H1 (cell line): Measurements from ENCODE around the gene PKD1L1. TPM values are rescaled to one million over a fixed set of nuclear protein-coding genes. Genes with fewer than 3 reads are reported as not detected.

Experiments used
- CTCF ChIA-PET: fragments of 300-600 bp; sonication (Branson Sonifier 250); formaldehyde crosslinking; loops from one replicate; lab custom pipeline; 2021; ENCODE audit not compliant: partially characterized antibody; lab: Charles Lee
- POLR2A ChIA-PET: fragments of 300-600 bp; sonication (Branson Sonifier 250); formaldehyde crosslinking; loops from one replicate; lab custom pipeline; 2021; ENCODE audit warnings: inconsistent platforms; ENCODE audit not compliant: partially characterized antibody; lab: Charles Lee
- DNase-seq, 2 experiments: peaks; one replicate each; pipeline versions ENCODE4 v3.0.0 to v3.0.0-alpha.2; 2010 to 2022; ENCODE audit warnings: low spot score in 2 of 2, low read depth in 1 of 2, mixed read lengths in 1 of 2
- FAIRE-seq: peaks from 2 replicates; lab custom pipeline; 2011; peaks lifted over from hg19 to GRCh38; lab: Jason Lieb, UNC
- H2AFZ ChIP-seq: 2 replicates; pipeline ENCODE4 v1.8.1; 2012; ENCODE audit warnings: low read length, inconsistent platforms
- H2AK5ac ChIP-seq: 2 replicates; pipeline ENCODE4 v1.6.1; 2013; ENCODE audit warnings: low read depth, low read length
- H2BK120ac ChIP-seq: replicated peaks from 2 replicates; pipeline ENCODE3; 2013; ENCODE audit warnings: low read depth, low read length, inconsistent platforms
- H2BK12ac ChIP-seq: 2 replicates; pipeline ENCODE4 v1.6.1; 2013; ENCODE audit warnings: low read depth, low read length
- H2BK15ac ChIP-seq: 2 replicates; pipeline ENCODE4 v1.6.1; 2013; ENCODE audit warnings: low read length
- H2BK20ac ChIP-seq: 2 replicates; pipeline ENCODE4 v1.6.1; 2013; ENCODE audit warnings: low read length
- H2BK5ac ChIP-seq: 2 replicates; pipeline ENCODE4 v1.6.1; 2013; ENCODE audit warnings: low read depth, low read length
- H3K14ac ChIP-seq: 2 replicates; pipeline ENCODE4 v1.6.1; 2013; ENCODE audit warnings: inconsistent platforms; ENCODE audit not compliant: insufficient read length
- H3K18ac ChIP-seq: 2 replicates; pipeline ENCODE4 v1.6.1; 2013; ENCODE audit warnings: low read length; ENCODE audit errors: extremely low read depth
- H3K23ac ChIP-seq: 2 replicates; pipeline ENCODE4 v1.6.1; 2013; ENCODE audit warnings: inconsistent platforms; ENCODE audit not compliant: insufficient read length
- H3K23me2 ChIP-seq: 2 replicates; pipeline ENCODE4 v1.6.1; 2013; ENCODE audit warnings: low read depth, low read length
- H3K27ac ChIP-seq: 2 replicates; pipeline ENCODE4 v1.6.1; 2011; ENCODE audit warnings: low read depth, low read length, inconsistent platforms
- H3K27me3 ChIP-seq, 4 experiments: replicated peaks in 1 of 4; 1 replicate in 1 of 4; 2 replicates in 3 of 4; pipeline versions ENCODE4 v1.6.1 to v1.8.1; 2011 to 2013; ENCODE audit warnings: low read length in 3 of 4, mild to moderate bottlenecking in 3 of 4, inconsistent platforms in 2 of 4, mixed read lengths in 2 of 4, moderate library complexity in 1 of 4; ENCODE audit not compliant: control insufficient read depth in 3 of 4, insufficient read depth in 3 of 4; ENCODE audit errors: extremely low read depth in 1 of 4
- H3K36me3 ChIP-seq, 4 experiments: 2 replicates each; pipeline versions ENCODE4 v1.6.1 to v1.8.1; 2011 to 2013; ENCODE audit warnings: mild to moderate bottlenecking in 4 of 4, low read length in 3 of 4, moderate library complexity in 2 of 4, control low read depth in 1 of 4, inconsistent platforms in 1 of 4; ENCODE audit not compliant: insufficient read depth in 4 of 4, control insufficient read depth in 2 of 4
- H3K4ac ChIP-seq: replicated peaks from 2 replicates; pipeline ENCODE3; 2013; ENCODE audit warnings: low read length, low read depth, mixed read lengths, inconsistent platforms; ENCODE audit not compliant: insufficient read length
- H3K4me1 ChIP-seq, 4 experiments: replicated peaks in 1 of 4; 1 replicate in 1 of 4; 2 replicates in 3 of 4; pipeline versions ENCODE4 v1.6.1 to v1.8.1; 2011 to 2013; ENCODE audit warnings: low read length in 3 of 4, inconsistent platforms in 2 of 4, mixed read lengths in 1 of 4; ENCODE audit not compliant: insufficient read depth in 4 of 4, control insufficient read depth in 3 of 4
- H3K4me2 ChIP-seq, 2 experiments: 2 replicates each; pipeline versions ENCODE4 v1.6.1 to v1.8.1; 2011 to 2013; ENCODE audit warnings: low read depth in 2 of 2, low read length in 2 of 2, control low read depth in 1 of 2, inconsistent platforms in 1 of 2, mild to moderate bottlenecking in 1 of 2; ENCODE audit not compliant: insufficient read depth in 1 of 2
- H3K4me3 ChIP-seq, 4 experiments: fragments of 200-600, 300-600 bp in 1 of 4; sonication (generic), shearing (Covaris generic), sonication (Bioruptor Twin) in 1 of 4; 2 replicates each; pipeline versions ENCODE4 v1.5.1 to v1.8.1; 2011 to 2016; ENCODE audit warnings: low read length in 4 of 4, low read depth in 3 of 4, control low read depth in 2 of 4, inconsistent platforms in 2 of 4, mild to moderate bottlenecking in 2 of 4, mixed read lengths in 1 of 4, moderate library complexity in 1 of 4; ENCODE audit not compliant: insufficient read depth in 2 of 4; ENCODE audit errors: extremely low read depth in 1 of 4
- H3K56ac ChIP-seq: replicated peaks from 2 replicates; pipeline ENCODE3; 2013; ENCODE audit warnings: low read depth, mild to moderate bottlenecking, mixed read lengths, low read length, inconsistent platforms; ENCODE audit not compliant: insufficient read length
- H3K79me1 ChIP-seq: 2 replicates; pipeline ENCODE4 v1.6.1; 2013; ENCODE audit warnings: low read depth, low read length, control low read depth
- H3K79me2 ChIP-seq, 2 experiments: 2 replicates each; pipeline versions ENCODE4 v1.6.1 to v1.8.1; 2012 to 2013; ENCODE audit warnings: low read length in 2 of 2, mild to moderate bottlenecking in 2 of 2, inconsistent platforms in 1 of 2; ENCODE audit not compliant: insufficient read depth in 2 of 2, control insufficient read depth in 1 of 2
- H3K9ac ChIP-seq, 4 experiments: replicated peaks in 1 of 4; 1 replicate in 1 of 4; 2 replicates in 3 of 4; pipeline versions ENCODE4 v1.6.1 to v1.8.1; 2011 to 2013; ENCODE audit warnings: low read depth in 3 of 4, low read length in 3 of 4, control low read depth in 2 of 4, mild to moderate bottlenecking in 2 of 4, moderate library complexity in 2 of 4, inconsistent platforms in 1 of 4; ENCODE audit errors: extremely low read depth in 1 of 4
- H3K9me3 ChIP-seq, 2 experiments: 2 replicates each; pipeline versions ENCODE4 v1.6.1 to v1.8.1; 2012 to 2013; ENCODE audit warnings: mild to moderate bottlenecking in 2 of 2, moderate library complexity in 2 of 2, control low read depth in 1 of 2, inconsistent platforms in 1 of 2, low read depth in 1 of 2, low read length in 1 of 2, mixed read lengths in 1 of 2; ENCODE audit not compliant: insufficient read depth in 2 of 2
- H4K20me1 ChIP-seq, 2 experiments: replicated peaks in 1 of 2; 2 replicates each; pipeline versions ENCODE3 to v1.8.1; 2011 to 2013; ENCODE audit warnings: inconsistent platforms in 2 of 2, low read length in 2 of 2, mild to moderate bottlenecking in 1 of 2; ENCODE audit not compliant: insufficient read depth in 2 of 2, control insufficient read depth in 1 of 2
- H4K5ac ChIP-seq: 2 replicates; pipeline ENCODE4 v1.6.1; 2013; ENCODE audit warnings: low read length, low read depth, mixed read lengths, inconsistent platforms; ENCODE audit not compliant: insufficient read length
- H4K8ac ChIP-seq: 2 replicates; pipeline ENCODE4 v1.8.0; 2013; ENCODE audit warnings: mild to moderate bottlenecking, moderate library complexity, low read length, inconsistent platforms; ENCODE audit not compliant: insufficient read depth; ENCODE audit errors: extremely low read depth
- H4K91ac ChIP-seq: replicated peaks from 2 replicates; pipeline ENCODE3; 2013; ENCODE audit warnings: low read length, mixed read lengths, inconsistent platforms; ENCODE audit not compliant: insufficient read length
- CREB1 ChIP-seq: IDR thresholded peaks from 2 replicates; pipeline ENCODE4 v1.6.1; 2012; ENCODE audit warnings: inconsistent platforms
- EGR1 ChIP-seq: IDR thresholded peaks from 2 replicates; pipeline ENCODE4 v1.6.1; 2011; ENCODE audit warnings: low read depth, low read length, borderline replicate concordance
- EP300 ChIP-seq, 2 experiments: IDR thresholded peaks; 1 replicate in 1 of 2; 2 replicates in 1 of 2; pipeline ENCODE4 v1.6.1; 2011 to 2012; ENCODE audit warnings: low read depth in 2 of 2, low read length in 2 of 2, mild to moderate bottlenecking in 2 of 2, borderline replicate concordance in 1 of 2, inconsistent platforms in 1 of 2, moderate library complexity in 1 of 2
- GABPA ChIP-seq: IDR thresholded peaks from 2 replicates; pipeline ENCODE4 v1.6.1; 2011; ENCODE audit warnings: mild to moderate bottlenecking, low read length, moderate library complexity, borderline replicate concordance; ENCODE audit not compliant: insufficient read depth
- GTF2F1 ChIP-seq: IDR thresholded peaks from 2 replicates; pipeline ENCODE4 v1.6.1; 2012; ENCODE audit warnings: low read depth, low read length, improper control_type of control experiment, borderline replicate concordance
- HDAC2 ChIP-seq, 2 experiments: fragments of 300-600 bp in 1 of 2; sonication (generic) in 1 of 2; IDR thresholded peaks; 2 replicates each; pipeline ENCODE4 v1.6.1; 2011 to 2012; ENCODE audit warnings: low read depth in 2 of 2, low read length in 2 of 2, mild to moderate bottlenecking in 2 of 2, moderate library complexity in 2 of 2, borderline replicate concordance in 1 of 2, inconsistent platforms in 1 of 2
- HDAC6 ChIP-seq: IDR thresholded peaks from one replicate; pipeline ENCODE4 v1.7.1; 2012; ENCODE audit warnings: low read depth, mild to moderate bottlenecking, inconsistent platforms, low read length, moderate library complexity
- JUND ChIP-seq: IDR thresholded peaks from 2 replicates; pipeline ENCODE4 v1.6.1; 2011; ENCODE audit warnings: mild to moderate bottlenecking, improper control_type of control experiment, low read length
- KDM1A ChIP-seq: fragments of 200-600, 300-600 bp; sonication (generic); IDR thresholded peaks from 2 replicates; pipeline ENCODE4 v1.7.1; 2016; ENCODE audit warnings: mild to moderate bottlenecking, low read length, borderline replicate concordance
- POLR2A ChIP-seq, 2 experiments: IDR thresholded peaks; 1 replicate in 1 of 2; 2 replicates in 1 of 2; pipeline ENCODE4 v1.6.1; 2011; ENCODE audit warnings: low read depth in 2 of 2, low read length in 2 of 2, mild to moderate bottlenecking in 2 of 2; ENCODE audit errors: control extremely low read depth in 1 of 2
- RAD21 ChIP-seq, 2 experiments: IDR thresholded peaks in 1 of 2; conservative IDR thresholded peaks in 1 of 2; 2 replicates each; pipeline ENCODE4 v1.6.1; 2011; ENCODE audit warnings: low read depth in 2 of 2, low read length in 2 of 2, improper control_type of control experiment in 1 of 2, inconsistent platforms in 1 of 2, mild to moderate bottlenecking in 1 of 2, moderate library complexity in 1 of 2
- RFX5 ChIP-seq: IDR thresholded peaks from 2 replicates; pipeline ENCODE4 v1.6.1; 2011; ENCODE audit warnings: low read depth, low read length, improper control_type of control experiment, borderline replicate concordance
- TAF1 ChIP-seq: IDR thresholded peaks from 2 replicates; pipeline ENCODE4 v1.6.1; 2011; ENCODE audit warnings: mild to moderate bottlenecking, low read depth, low read length
- TAF7 ChIP-seq: optimal IDR thresholded peaks from 2 replicates; pipeline ENCODE3; 2011; ENCODE audit warnings: low read depth, mild to moderate bottlenecking, inconsistent platforms, low read length, moderate library complexity, borderline replicate concordance
- WGBS, 2 experiments: shearing (Covaris generic) in 1 of 2; methylation state at CpG; one replicate each; pipeline versions ENCODE4 v1.1.6 to v1.1.7; 2013 to 2015; ENCODE audit warnings: low lambda C conversion rate in 2 of 2, mixed read lengths in 2 of 2, inconsistent platforms in 1 of 2, low coverage in 1 of 2, missing lambda C conversion rate in 1 of 2; ENCODE audit not compliant: insufficient replicate concordance in 2 of 2, insufficient coverage in 1 of 2, insufficient read length in 1 of 2; ENCODE audit errors: extremely low coverage in 1 of 2, missing lambda C conversion rate in 1 of 2; 5-methylcytosine and 5-hydroxymethylcytosine counted together
- polyA plus RNA-seq, 7 experiments: library from polyadenylated mRNA; depleted of rRNA in 3 of 7; stranded (reverse) in 5 of 7; unstranded in 2 of 7; fragments of >200 nt in 5 of 7; fragments of 200-250 nt in 2 of 7; gene quantifications; 1 replicate in 5 of 7; 2 replicates in 1 of 7; 4 replicates in 1 of 7; pipeline versions ENCODE4 v1.2.1 to v1.2.3, GENCODE V29; 2011 to 2013; ENCODE audit warnings: missing spikeins in 2 of 7, mixed read lengths in 2 of 7
- total RNA-seq: library from RNA; stranded (reverse); fragmentation: NEBNext Ultra II Directional; extraction: Animal tissue kit (Norgen Biotek cat#: 25700); gene quantifications from 2 replicates; pipeline ENCODE4 v1.2.1, GENCODE V29; 2021

PKD1L1 gene
- total and polyA plus RNA-seq, 2 of the 8 experiments (the other 6 are each of a cell fraction or from before 2014, with no cell fraction given) = 0.22 to 0.35 TPM

DNA sequence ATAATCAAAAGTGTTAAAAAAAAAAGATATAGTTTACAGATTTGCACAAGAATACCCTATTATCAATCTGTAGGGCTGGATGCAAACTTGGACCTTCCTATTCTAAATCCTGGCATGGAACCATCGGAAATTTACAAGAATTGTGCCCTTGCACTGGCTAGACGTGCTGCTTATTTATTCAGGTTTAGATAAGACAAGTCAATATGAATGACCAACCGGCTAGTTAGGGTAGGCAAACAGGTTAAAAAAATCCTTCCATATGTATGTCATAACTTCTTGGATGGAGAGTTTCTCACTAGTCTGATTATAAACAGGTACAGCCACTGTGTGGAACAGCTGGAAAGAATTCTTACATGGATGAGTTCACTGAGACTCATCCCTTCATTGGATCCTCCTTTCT lies 41.4 kb downstream of the PKD1L1 start:
- H4K91ac ChIP-seq = no peak overlapping the region
- no peaks in the 10 kb centered on the region for H4K20me1 ChIP-seq
- no peak overlapping the region for H3K4me2 ChIP-seq
- H3K36me3 ChIP-seq = 0 out of 8 replicates have a peak, but pooled peaks cover 0 to 2% (median 0%) of the 10 kb centered on the region in 4 experiments
- no peaks in the 10 kb centered on the region for H3K27me3 ChIP-seq
- WGBS, 2 experiments = 90% methylated on average over 3 of the region's 3 CpGs; no CpG with 5 or more reads in 1 of the 2 experiments
- H3K23ac ChIP-seq = no peak overlapping the region
- DNase-seq (no peak), FAIRE-seq (no peak)
- H2BK20ac ChIP-seq = no peak overlapping the region
- no peak overlapping the region for H4K8ac ChIP-seq
- H3K18ac ChIP-seq = no peak overlapping the region
- no peak overlapping the region for H2BK120ac ChIP-seq
- H3K14ac ChIP-seq = no peak overlapping the region
- TF ChIP-seq KDM1A (no peak), POLR2A (IDR thresholded peaks at IDR 0.05; ENCODE audit: control extremely low read depth in 1 of 2, low read depth in 2 of 2, low read length in 2 of 2) (no peak), TAF1 (no peak), EGR1 (no peak), HDAC6 (no peak), EP300 (IDR thresholded peaks at IDR 0.05; ENCODE audit: borderline replicate concordance in 1 of 2, low read depth in 2 of 2, low read length in 2 of 2) (no peak), RFX5 (no peak), GABPA (no peak), RAD21 (IDR thresholded peaks at IDR 0.05 in 1 of 2, conservative IDR thresholded peaks at IDR 0.05 in 1 of 2; ENCODE audit: low read depth in 2 of 2, low read length in 2 of 2) (no peak), GTF2F1 (no peak), HDAC2 (IDR thresholded peaks at IDR 0.05; ENCODE audit: borderline replicate concordance in 1 of 2, low read depth in 2 of 2, low read length in 2 of 2) (no peak), JUND (no peak), TAF7 (no peak), CREB1 (no peak)
- no peak overlapping the region for H3K56ac ChIP-seq
- no peaks in the 10 kb centered on the region for H3K79me1 ChIP-seq
- H2BK12ac ChIP-seq = no peak overlapping the region
- CTCF ChIA-PET = interaction anchor here (0.7 to 1.5 kb wide), 3 partner anchors 32 to 101 kb away, joined by 3 read pairs; no protein-coding TSS in a partner anchor
- no peak overlapping the region for H3K9ac ChIP-seq
- no peak overlapping the region for H4K5ac ChIP-seq
- H3K27ac ChIP-seq = no peak overlapping the region
- no peaks in the 10 kb centered on the region for H3K9me3 ChIP-seq
- POLR2A ChIA-PET = no interaction called here
- H2AFZ ChIP-seq = no peak overlapping the region
- H3K79me2 ChIP-seq = no peaks in the 10 kb centered on the region
- peaks cover 0 to 9% (median 4%) of the 10 kb centered on the region in 4 experiments; a peak in 6 of 7 replicates for H3K4me1 ChIP-seq
- H3K4ac ChIP-seq = no peak overlapping the region
- H3K23me2 ChIP-seq = no peaks in the 10 kb centered on the region
- H2BK15ac ChIP-seq = no peak overlapping the region
- no peak overlapping the region for H2BK5ac ChIP-seq
- no peak overlapping the region for H2AK5ac ChIP-seq
- no peak overlapping the region for H3K4me3 ChIP-seq
